ENCODE results near the gene IGHMBP2. TPM values are rescaled to one million over a fixed set of nuclear protein-coding genes. Genes with fewer than 3 reads are reported as not detected.
A peak's percentile ranks its signal among the peaks of the same experiment; 100 is the strongest.

Gene IGHMBP2
- total RNA-seq, 1 donor, result 10.9 TPM

DNA sequence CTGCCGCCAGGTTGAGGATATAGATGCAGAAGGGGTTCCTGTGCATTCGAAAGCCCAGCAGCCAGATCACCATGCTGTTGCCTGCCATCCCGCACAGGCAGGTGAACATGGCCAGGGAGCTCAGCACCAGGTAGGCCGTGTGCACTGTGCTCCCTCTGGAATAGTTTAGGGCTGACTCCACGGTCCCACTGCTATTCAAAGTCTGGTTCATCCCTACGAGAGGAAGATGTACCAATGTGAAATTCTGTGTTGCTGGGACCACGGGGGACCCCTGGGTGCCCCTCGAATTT, 77.0 kb downstream of the IGHMBP2 start, which contains the start of gene MRGPRD:
Gene MRGPRD (minus strand): TSS at position 211 of the 290 bp plus-strand sequence. CDS start 0 bp downstream, at position 211.
- Histone ChIP-seq H3K36me3 (ENCODE audit: insufficient read depth, low read length) (no peaks in the 10 kb centered on the region), H3K79me2 (ENCODE audit: insufficient read depth, low read length) (no peaks in the 10 kb centered on the region), H3K27me3 (ENCODE audit: insufficient read depth, low read length) (peaks cover 26% of the 10 kb centered on the region), H3K27ac (ENCODE audit: low read depth, low read length) (no peak within 1 kb of the TSS), H4K20me1 (ENCODE audit: insufficient read depth, low read length) (no peaks in the 10 kb centered on the region), H3K4me3 (ENCODE audit: insufficient read depth, low read length) (no peak within 1 kb of the TSS), H2AFZ (ENCODE audit: low read length) (no peak within 1 kb of the TSS), H3K4me1 (ENCODE audit: insufficient read depth, low read length) (no peaks in the 10 kb centered on the region), H3K4me2 (ENCODE audit: insufficient read depth, low read length) (no peak within 1 kb of the TSS), H3K9me3 (ENCODE audit: low read depth, low read length) (no peaks in the 10 kb centered on the region)
- no peak for DNase-seq (ENCODE audit: insufficient read length, low spot score, missing footprints)
- TF ChIP-seq, protein P1, sequence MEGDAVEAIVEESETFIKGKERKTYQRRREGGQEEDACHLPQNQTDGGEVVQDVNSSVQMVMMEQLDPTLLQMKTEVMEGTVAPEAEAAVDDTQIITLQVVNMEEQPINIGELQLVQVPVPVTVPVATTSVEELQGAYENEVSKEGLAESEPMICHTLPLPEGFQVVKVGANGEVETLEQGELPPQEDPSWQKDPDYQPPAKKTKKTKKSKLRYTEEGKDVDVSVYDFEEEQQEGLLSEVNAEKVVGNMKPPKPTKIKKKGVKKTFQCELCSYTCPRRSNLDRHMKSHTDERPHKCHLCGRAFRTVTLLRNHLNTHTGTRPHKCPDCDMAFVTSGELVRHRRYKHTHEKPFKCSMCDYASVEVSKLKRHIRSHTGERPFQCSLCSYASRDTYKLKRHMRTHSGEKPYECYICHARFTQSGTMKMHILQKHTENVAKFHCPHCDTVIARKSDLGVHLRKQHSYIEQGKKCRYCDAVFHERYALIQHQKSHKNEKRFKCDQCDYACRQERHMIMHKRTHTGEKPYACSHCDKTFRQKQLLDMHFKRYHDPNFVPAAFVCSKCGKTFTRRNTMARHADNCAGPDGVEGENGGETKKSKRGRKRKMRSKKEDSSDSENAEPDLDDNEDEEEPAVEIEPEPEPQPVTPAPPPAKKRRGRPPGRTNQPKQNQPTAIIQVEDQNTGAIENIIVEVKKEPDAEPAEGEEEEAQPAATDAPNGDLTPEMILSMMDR (IDR thresholded peaks at IDR 0.05; ENCODE audit: extremely low read depth, low read depth, low read length), result no peak

DNA sequence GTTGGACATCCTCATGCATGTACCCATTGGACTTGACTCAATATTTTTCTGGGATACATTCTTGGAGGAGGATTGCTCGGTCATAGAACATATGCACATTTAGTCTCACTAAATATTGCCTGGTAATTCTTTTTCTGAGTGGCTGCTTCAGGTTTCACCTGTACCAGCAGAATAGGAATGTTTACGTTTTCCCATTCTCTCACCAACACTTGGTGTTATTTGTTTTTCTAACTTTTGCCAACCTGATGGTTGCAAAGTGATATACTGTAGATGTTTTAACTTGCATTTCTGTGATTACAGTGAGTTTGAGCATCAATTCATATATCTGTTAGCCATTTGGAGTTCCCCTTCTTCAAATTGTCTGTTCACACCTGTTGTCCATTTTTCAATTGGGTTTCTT, 78.4 kb downstream of the IGHMBP2 start:
- no peak overlapping the region for H3K4me2 ChIP-seq (ENCODE audit: insufficient read depth, low read length)
- H3K9me3 ChIP-seq (ENCODE audit: low read depth, low read length), result no peaks in the 10 kb centered on the region
- no peak overlapping the region for H3K27ac ChIP-seq (ENCODE audit: low read depth, low read length)
- no peak for DNase-seq (ENCODE audit: insufficient read length, low spot score, missing footprints)
- no peaks in the 10 kb centered on the region for H3K79me2 ChIP-seq (ENCODE audit: insufficient read depth, low read length)
- H3K27me3 ChIP-seq (ENCODE audit: insufficient read depth, low read length), result peaks cover 26% of the 10 kb centered on the region
- H4K20me1 ChIP-seq (ENCODE audit: insufficient read depth, low read length), result no peaks in the 10 kb centered on the region
- no peak overlapping the region for H2AFZ ChIP-seq (ENCODE audit: low read length)
- no peak overlapping the region for H3K4me3 ChIP-seq (ENCODE audit: insufficient read depth, low read length)
- no peaks in the 10 kb centered on the region for H3K36me3 ChIP-seq (ENCODE audit: insufficient read depth, low read length)
- TF ChIP-seq, protein P1 (IDR thresholded peaks at IDR 0.05; ENCODE audit: extremely low read depth, low read depth, low read length), result no peak
- peaks cover 3% of the 10 kb centered on the region for H3K4me1 ChIP-seq (ENCODE audit: insufficient read depth, low read length)

DNA sequence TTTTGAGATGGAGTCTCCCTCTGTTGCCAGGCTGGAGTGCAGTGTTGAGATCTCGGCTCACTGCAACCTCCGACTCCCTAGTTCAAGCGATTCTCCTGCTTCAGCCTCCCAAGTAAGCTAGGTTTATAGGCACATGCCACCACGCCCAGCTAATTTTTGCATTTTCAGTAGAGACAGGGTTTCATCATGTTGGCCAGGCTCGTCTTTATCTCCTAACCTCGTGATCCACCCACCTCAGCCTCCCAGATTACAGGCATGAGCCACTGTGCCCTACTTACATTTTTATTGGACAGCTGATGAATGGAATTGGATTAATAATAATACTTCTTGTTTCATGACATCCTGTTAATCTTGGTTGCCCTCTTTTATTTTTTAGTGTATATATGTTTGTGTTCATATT, 80.1 kb downstream of the IGHMBP2 start:
- Histone ChIP-seq H3K4me1 (ENCODE audit: insufficient read depth, low read length) (peaks cover 7% of the 10 kb centered on the region), H3K27me3 (ENCODE audit: insufficient read depth, low read length) (peaks cover 11% of the 10 kb centered on the region), H3K4me3 (ENCODE audit: insufficient read depth, low read length) (no peak overlapping the region), H3K9me3 (ENCODE audit: low read depth, low read length) (no peaks in the 10 kb centered on the region), H3K4me2 (ENCODE audit: insufficient read depth, low read length) (no peak overlapping the region), H3K79me2 (ENCODE audit: insufficient read depth, low read length) (no peaks in the 10 kb centered on the region), H3K27ac (ENCODE audit: low read depth, low read length) (no peak overlapping the region), H4K20me1 (ENCODE audit: insufficient read depth, low read length) (no peaks in the 10 kb centered on the region), H2AFZ (ENCODE audit: low read length) (no peak overlapping the region), H3K36me3 (ENCODE audit: insufficient read depth, low read length) (no peaks in the 10 kb centered on the region)
- no peak for DNase-seq (ENCODE audit: insufficient read length, low spot score, missing footprints)
- TF ChIP-seq, protein P1 (IDR thresholded peaks at IDR 0.05; ENCODE audit: extremely low read depth, low read depth, low read length), result no peak

DNA sequence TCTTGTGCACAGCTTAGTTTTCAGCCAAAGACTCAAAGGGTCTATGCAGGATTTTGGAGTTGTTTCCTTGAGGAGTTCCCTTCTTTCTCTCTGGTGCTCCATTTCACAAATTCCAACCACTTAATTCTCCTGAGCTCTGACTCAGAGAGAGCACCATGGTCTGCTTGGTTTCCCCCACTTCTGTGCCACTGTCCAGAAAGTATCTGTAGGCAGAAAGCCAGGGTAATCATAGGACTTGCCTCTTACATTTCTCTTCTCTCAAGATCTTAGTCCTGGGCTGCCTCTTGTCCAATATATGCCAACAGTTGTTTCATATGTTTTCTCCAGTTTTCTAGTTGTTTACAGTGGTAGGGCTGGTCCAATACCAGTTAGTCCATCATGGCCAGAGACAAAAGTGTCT, 83.5 kb downstream of the IGHMBP2 start:
- peak; percentile 86 for DNase-seq (ENCODE audit: insufficient read length, low spot score, missing footprints)
- H3K27me3 ChIP-seq (ENCODE audit: insufficient read depth, low read length), result peaks cover 7% of the 10 kb centered on the region
- peak overlapping the region; percentile 51 for H2AFZ ChIP-seq (ENCODE audit: low read length)
- H3K9me3 ChIP-seq (ENCODE audit: low read depth, low read length), result no peaks in the 10 kb centered on the region
- H3K4me2 ChIP-seq (ENCODE audit: insufficient read depth, low read length), result no peak overlapping the region
- no peaks in the 10 kb centered on the region for H4K20me1 ChIP-seq (ENCODE audit: insufficient read depth, low read length)
- H3K4me1 ChIP-seq (ENCODE audit: insufficient read depth, low read length), result peaks cover 7% of the 10 kb centered on the region
- H3K27ac ChIP-seq (ENCODE audit: low read depth, low read length), result no peak overlapping the region
- H3K4me3 ChIP-seq (ENCODE audit: insufficient read depth, low read length), result no peak overlapping the region
- no peaks in the 10 kb centered on the region for H3K36me3 ChIP-seq (ENCODE audit: insufficient read depth, low read length)
- TF ChIP-seq, protein P1 (IDR thresholded peaks at IDR 0.05; ENCODE audit: extremely low read depth, low read depth, low read length), result no peak
- no peaks in the 10 kb centered on the region for H3K79me2 ChIP-seq (ENCODE audit: insufficient read depth, low read length)

Data from osteoblast (primary cell).